ENCODE results near the gene MGP.
A peak's percentile ranks its signal among the peaks of the same experiment; 100 is the strongest.

The MGP gene

GRCh38 chr12:14868916-14869506 is 16.6 kb downstream of the MGP start:
- no peak for DNase-seq (ENCODE audit: low read depth in 2 of 3, low spot score in 1 of 3)

- no peak for DNase-seq (ENCODE audit: low read depth in 2 of 3, low spot score in 1 of 3)
Measured at GRCh38 chr12:14860490-14860889, 25.2 kb downstream of the MGP start.

- no peak for DNase-seq (ENCODE audit: low read depth in 2 of 3, low spot score in 1 of 3)
Measured at GRCh38 chr12:14858513-14858912, 27.1 kb downstream of the MGP start.

DNA sequence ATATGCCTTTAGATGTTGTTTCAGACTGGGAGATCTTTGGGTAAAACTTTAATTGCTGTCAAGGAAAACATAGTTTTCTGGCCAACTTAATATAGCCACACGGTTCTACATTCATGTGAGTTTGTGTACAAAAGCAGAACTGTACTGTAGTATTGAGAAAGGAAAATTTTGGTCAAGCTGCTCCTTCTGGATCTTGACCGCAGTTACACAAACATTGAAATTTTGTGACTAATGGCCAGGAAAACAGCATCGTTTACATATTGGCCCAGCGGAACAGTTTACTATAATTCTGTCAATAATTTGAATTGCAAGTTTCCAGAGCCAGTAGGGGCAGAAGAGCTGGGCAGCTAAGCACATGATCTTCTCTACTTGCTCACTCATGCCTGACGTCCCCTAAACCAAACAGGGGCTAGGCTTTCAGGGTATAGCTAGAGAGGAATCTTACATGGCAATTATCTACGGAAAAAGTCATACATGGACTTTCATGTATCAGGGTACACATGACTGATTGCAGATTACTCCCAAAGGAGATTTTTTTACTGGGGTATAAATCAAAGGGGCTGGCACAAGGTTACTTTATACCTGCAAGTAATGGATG is 31.0 kb downstream of the MGP start:
- no peak for DNase-seq (ENCODE audit: low read depth in 2 of 3, low spot score in 1 of 3)

DNA sequence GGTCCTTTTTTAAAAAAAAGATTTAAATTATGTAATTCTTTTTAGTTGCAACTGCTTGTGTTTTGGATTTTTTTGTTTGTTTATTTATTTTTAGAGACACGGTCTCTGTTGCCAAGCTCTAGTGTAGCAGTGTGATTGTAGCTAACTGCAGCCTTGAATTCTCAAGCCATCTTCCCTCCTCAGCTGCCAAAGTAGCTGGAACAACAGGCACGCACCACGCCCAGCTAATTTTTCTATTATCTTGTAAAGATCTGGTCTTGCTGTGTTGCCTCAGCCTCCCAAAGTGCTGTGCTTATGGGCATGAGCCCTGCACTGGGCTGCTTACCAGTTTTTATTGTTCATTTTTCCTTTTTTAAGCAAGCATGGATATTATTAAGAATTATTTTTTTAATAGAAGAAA is 31.7 kb downstream of the MGP start:
- DNase-seq (ENCODE audit: low read depth in 2 of 3, low spot score in 1 of 3) = no peak

DNA sequence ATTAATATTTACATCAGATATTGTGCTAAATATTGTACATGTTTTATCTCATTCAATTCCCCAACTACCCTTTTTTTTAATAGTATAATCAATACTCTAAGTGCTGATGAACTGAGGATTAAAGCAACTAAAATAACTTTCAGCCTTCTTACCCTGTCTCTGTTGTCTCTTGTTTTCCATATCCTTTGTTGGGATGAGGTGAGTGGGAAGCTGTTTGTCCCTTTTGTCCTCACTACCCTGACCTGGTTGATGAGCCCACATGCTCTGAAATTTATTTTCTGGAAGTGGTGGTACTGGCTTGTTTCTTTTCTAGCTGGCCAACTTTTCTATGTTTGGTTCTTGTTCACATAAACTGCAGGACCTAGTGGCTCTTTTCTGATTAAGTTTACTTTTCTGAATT is 32.8 kb downstream of the MGP start:
- DNase-seq (ENCODE audit: low read depth in 2 of 3, low spot score in 1 of 3) = no peak

GRCh38 chr12:14850929-14851663 is 34.6 kb downstream of the MGP start:
- no peak for DNase-seq (ENCODE audit: low read depth in 2 of 3, low spot score in 1 of 3)

DNA sequence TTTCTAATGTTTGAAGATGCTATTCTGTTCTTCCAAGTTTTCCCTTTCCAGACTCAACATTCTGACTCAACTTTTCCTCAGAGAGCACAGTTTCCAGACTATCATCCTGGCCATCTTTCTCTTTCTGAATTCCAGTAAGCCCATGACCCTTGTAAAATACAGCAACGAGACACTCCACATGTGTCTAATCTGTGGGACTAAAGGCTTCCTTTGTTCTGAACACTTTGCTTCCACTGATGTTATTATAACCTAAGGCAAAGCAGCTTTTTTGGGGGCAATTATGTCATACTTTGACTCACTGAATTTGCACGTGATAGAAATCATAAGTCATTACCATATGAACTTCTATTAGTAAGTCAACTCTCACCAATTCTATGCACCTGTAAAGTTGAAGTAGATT is 36.0 kb downstream of the MGP start:
- no peak for DNase-seq (ENCODE audit: low read depth in 2 of 3, low spot score in 1 of 3)

- DNase-seq (ENCODE audit: low read depth in 2 of 3, low spot score in 1 of 3) = no peak
Measured at GRCh38 chr12:14846876-14847580, 38.6 kb downstream of the MGP start.

GRCh38 chr12:14846042-14846587 is 39.5 kb downstream of the MGP start:
- DNase-seq (ENCODE audit: low read depth in 2 of 3, low spot score in 1 of 3) = no peak

GRCh38 chr12:14845350-14845750 is 40.3 kb downstream of the MGP start:
- peak in 2 of 3 donors; percentile 20 to 46 for DNase-seq (ENCODE audit: low read depth in 2 of 3, low spot score in 1 of 3)

- no peak for DNase-seq (ENCODE audit: low read depth in 2 of 3, low spot score in 1 of 3)
Measured at GRCh38 chr12:14844401-14844800, 41.3 kb downstream of the MGP start.

DNA sequence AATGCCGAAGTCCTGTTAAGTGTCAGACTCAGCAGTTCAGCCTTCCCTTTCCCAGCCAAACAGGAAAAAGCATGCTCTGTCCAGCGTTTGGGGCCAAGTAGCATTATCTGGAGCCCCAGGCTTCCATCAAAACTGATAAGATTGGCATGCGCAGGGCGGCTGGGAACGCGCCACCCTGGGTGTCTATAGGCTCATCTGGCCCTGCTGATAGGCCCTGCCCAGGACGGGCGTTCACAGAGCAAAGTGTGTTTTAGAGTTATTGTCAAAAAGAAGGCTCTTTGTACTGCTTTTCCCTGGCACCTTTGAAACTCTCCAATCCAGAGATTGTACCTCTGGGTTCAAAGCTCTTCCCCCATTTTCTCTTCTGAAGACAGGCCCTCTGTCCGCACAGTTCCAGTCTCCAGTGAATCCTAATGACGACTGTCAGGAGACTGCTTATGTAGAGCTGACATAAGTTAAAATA is 42.2 kb downstream of the MGP start, which contains the start of gene ART4:
TSS of gene ART4 (minus strand) at position 102 of the 463 bp plus-strand sequence. CDS start 413 bp downstream, outside the sequence.
- no peak for DNase-seq (ENCODE audit: low read depth in 2 of 3, low spot score in 1 of 3)

DNA sequence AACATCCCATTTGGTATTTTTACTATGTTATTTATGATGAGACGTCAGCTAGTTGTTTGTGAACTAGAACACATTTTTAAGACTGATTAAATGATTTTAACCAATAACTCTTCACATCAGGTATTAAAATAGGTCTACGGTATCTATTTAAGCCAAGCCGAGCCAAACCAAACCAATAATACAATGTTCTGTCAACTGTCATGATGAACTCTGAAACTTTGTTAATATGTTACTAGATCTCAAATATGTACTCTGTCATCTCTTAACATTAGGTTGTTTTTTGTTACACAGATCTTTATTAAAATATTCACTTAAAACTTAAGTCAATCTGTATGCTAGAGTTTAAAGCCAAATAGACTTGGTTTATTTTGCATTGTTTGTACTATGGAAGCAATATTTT is 43.3 kb downstream of the MGP start:
- DNase-seq (ENCODE audit: low read depth in 2 of 3, low spot score in 1 of 3) = no peak

GRCh38 chr12:14841761-14842160 is 43.9 kb downstream of the MGP start:
- DNase-seq (ENCODE audit: low read depth in 2 of 3, low spot score in 1 of 3) = no peak

DNA sequence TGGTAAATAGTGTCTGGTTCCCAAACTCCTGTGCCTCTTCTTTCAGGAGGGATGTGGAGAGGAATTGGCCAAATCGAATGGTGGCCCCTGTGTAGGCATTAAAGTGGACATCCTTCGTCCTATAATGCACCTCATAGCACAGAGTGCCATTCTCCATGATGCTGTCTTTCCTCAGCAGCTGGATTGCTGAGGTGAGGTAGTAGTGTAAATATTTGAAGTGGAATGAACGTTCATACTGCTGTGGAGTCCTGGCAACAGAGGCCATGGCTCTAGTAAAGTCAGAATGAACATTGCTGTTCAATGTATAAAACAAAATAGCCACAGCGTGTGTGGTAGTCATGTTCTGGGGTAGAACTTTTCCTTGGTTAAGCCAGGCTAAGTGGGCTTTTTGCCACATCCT is 45.0 kb downstream of the MGP start:
- no peak for DNase-seq (ENCODE audit: low read depth in 2 of 3, low spot score in 1 of 3)

- no peak for DNase-seq (ENCODE audit: low read depth in 2 of 3, low spot score in 1 of 3)
Measured at GRCh38 chr12:14839262-14839661, 46.4 kb downstream of the MGP start.

DNA sequence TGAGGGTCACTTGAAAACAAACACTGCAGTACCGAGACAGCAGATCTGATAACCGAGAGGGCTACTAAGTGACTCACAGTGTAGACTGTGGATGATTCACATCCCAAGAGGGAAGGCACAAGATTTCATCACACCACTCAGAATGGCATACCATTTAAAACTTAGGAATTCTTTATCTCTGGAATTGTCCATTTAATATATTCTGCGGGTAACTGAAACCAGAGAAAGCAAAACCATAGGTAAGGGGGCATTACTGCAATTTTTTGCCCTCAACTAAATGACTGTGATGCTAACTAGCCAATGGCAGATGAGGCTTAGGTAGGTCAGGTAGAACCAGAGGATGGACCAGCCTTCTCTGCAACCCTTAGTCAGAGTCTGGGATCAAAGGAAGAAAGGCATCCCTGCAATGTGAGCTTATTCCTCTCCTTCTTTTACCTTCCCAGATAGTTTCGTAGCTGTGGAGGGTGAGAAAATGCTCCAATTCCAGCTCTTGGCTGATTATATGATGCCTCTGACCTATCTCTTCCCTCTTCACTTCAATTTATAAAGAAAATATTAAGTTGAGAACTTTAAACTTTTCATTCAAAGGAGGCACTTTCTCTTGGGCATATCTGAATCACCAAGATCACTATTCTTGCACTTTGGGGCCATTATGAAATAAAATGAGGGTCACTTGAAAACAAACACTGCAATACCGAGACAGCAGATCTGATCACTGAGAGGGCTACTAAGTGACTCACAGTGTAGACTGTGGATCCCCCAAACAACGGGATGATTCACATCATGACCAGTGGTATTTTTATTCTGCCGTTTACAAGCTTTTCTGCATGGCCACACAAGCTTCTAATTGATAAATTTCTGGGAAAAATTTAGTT is 49.1 kb downstream of the MGP start:
- no peak for DNase-seq (ENCODE audit: low read depth in 2 of 3, low spot score in 1 of 3)

DNA sequence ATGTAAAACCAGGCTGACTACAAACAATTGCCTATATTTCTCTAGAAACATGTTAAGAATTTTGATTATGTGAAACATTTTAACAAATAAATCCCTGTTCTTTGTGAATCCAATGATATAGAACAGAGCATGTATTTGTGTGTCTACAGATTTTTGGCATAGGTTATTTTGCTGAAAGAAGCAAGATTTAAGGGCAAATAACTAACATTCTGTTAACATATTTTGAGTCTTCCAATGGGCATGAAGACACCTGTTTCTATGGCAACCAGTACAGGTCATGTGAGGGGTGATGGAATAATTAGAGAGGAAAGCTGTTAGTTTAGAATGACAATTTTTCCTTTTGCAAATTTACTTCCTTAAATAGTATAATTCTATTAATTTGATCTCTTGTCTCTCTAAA is 51.1 kb downstream of the MGP start:
- DNase-seq (ENCODE audit: low read depth in 2 of 3, low spot score in 1 of 3) = no peak

DNA sequence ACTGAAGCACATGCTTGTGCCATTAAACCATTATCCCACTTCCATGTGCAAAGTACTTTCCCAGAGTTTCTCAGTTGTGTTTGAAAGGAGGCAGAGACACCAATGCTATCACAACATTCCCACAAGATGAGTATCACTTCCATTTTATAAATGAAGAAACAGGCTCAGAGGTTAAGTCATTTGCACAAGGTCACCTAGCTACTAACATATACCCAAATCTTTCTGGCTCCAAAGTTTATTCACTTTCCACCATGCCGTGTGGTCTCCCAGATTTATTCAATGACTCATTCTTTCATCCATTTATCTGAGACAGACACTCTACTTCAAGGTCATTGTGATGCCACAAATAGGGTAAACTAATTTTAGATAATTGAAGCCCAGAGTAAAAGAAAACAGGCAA is 51.7 kb downstream of the MGP start:
- no peak for DNase-seq (ENCODE audit: low read depth in 2 of 3, low spot score in 1 of 3)

- DNase-seq (ENCODE audit: low read depth in 2 of 3, low spot score in 1 of 3) = no peak
Measured at GRCh38 chr12:14833336-14833735, 52.3 kb downstream of the MGP start.
